GM19239 (cell line): Measurements from ENCODE around the gene P2RX7.
"Not testable (repeated sequence)": the region's sequence is repeated elsewhere in the genome, so short reads cannot be mapped to it uniquely, and the experiment has no call there.

ENCODE experiments used
- DNase-seq: peaks from one replicate; pipeline ENCODE4 v3.0.0; 2011; ENCODE audit warnings: low spot score; ENCODE audit not compliant: insufficient read length
- FAIRE-seq: peaks from 2 replicates; lab custom pipeline; 2011; peaks lifted over from hg19 to GRCh38; lab: Jason Lieb, UNC

Gene P2RX7

GRCh38 chr12:121130866-121131373, 1.8 kb upstream of the P2RX7 start:
- FAIRE-seq (no peak), DNase-seq (no peak)

- FAIRE-seq: no peak
- no peak for DNase-seq
Measured at GRCh38 chr12:121131941-121132341, 735 bp upstream of the P2RX7 start.

- FAIRE-seq: no peak
Measured at GRCh38 chr12:121133838-121134237, 1.2 kb downstream of the P2RX7 start.

GRCh38 chr12:121135320-121135719, 2.6 kb downstream of the P2RX7 start:
- no peak for FAIRE-seq

More at GRCh38 chr12:121133838-121134237, 1.2 kb downstream of the P2RX7 start:
- no peak for DNase-seq

GRCh38 chr12:121137512-121137911, 4.8 kb downstream of the P2RX7 start:
- no peak for DNase-seq
- FAIRE-seq: no peak

More at GRCh38 chr12:121135320-121135719, 2.6 kb downstream of the P2RX7 start:
- DNase-seq: no peak

- FAIRE-seq (no peak), DNase-seq (no peak)
Measured at GRCh38 chr12:121138284-121138683, 5.6 kb downstream of the P2RX7 start.

- DNase-seq (no peak), FAIRE-seq (no peak)
Measured at GRCh38 chr12:121139286-121139685, 6.6 kb downstream of the P2RX7 start.

GRCh38 chr12:121142171-121142950, 9.7 kb downstream of the P2RX7 start:
- FAIRE-seq: no peak

GRCh38 chr12:121144416-121144914, 11.8 kb downstream of the P2RX7 start:
- FAIRE-seq (peak; percentile 49), DNase-seq (no peak)

More at GRCh38 chr12:121142171-121142950, 9.7 kb downstream of the P2RX7 start:
- DNase-seq: no peak

- peak; percentile 58 for FAIRE-seq
- no peak for DNase-seq
Measured at GRCh38 chr12:121145221-121145620, 12.5 kb downstream of the P2RX7 start.

- DNase-seq, FAIRE-seq: not testable (repeated sequence)
Measured at GRCh38 chr12:121149289-121149688, 16.6 kb downstream of the P2RX7 start.

GRCh38 chr12:121154793-121155375, 22.2 kb downstream of the P2RX7 start:
- no peak for DNase-seq
- FAIRE-seq: no peak

- DNase-seq (no peak), FAIRE-seq (no peak)
Measured at GRCh38 chr12:121156365-121156764, 23.7 kb downstream of the P2RX7 start.

- no peak for DNase-seq
- FAIRE-seq: no peak
Measured at GRCh38 chr12:121158085-121158484, 25.4 kb downstream of the P2RX7 start.

- FAIRE-seq: peak; percentile 14
- not testable (repeated sequence) for DNase-seq
Measured at GRCh38 chr12:121158728-121159351, 26.2 kb downstream of the P2RX7 start.

GRCh38 chr12:121159467-121160307, 27.0 kb downstream of the P2RX7 start:
- FAIRE-seq (peak; percentile 77), DNase-seq (peak; percentile 43)

GRCh38 chr12:121162384-121162783, 29.7 kb downstream of the P2RX7 start:
- no peak for FAIRE-seq
- DNase-seq: no peak

GRCh38 chr12:121162985-121163384, 30.3 kb downstream of the P2RX7 start:
- no peak for FAIRE-seq
- DNase-seq: no peak

GRCh38 chr12:121164839-121165238, 32.2 kb downstream of the P2RX7 start:
- not testable (repeated sequence) for DNase-seq, FAIRE-seq

GRCh38 chr12:121165316-121165715, 32.6 kb downstream of the P2RX7 start:
- DNase-seq (no peak), FAIRE-seq (no peak)
